ENCODE data around the gene MAGI2.

- no peak for TF ChIP-seq SPI1 (IDR thresholded peaks at IDR 0.05; ENCODE audit: low read depth, low read length)
- TF ChIP-seq TAF1 (IDR thresholded peaks at IDR 0.05; ENCODE audit: low read depth, low read length): no peak
- no peak for TF ChIP-seq POLR2A (IDR thresholded peaks at IDR 0.05; ENCODE audit: low read depth, low read length)
Observed at GRCh38 chr7:78066599-78066998, 1386.9 kb downstream of the MAGI2 start.

Data from GM12891 (cell line).